ENCODE results near the gene SYNPO2.

SYNPO2 gene

GRCh38 chr4:119024102-119024501 lies 135.4 kb downstream of the SYNPO2 start:
- TF ChIP-seq CTCF (IDR thresholded peaks at IDR 0.05), result no peak
- Histone ChIP-seq H3K27me3 (no peaks in the 10 kb centered on the region), H3K27ac (peak overlapping the region; percentile 86 to 91), H3K4me3 (no peak overlapping the region), H3K36me3 (no peaks in the 10 kb centered on the region), H3K4me1 (peaks cover 0 to 73% (median 9%) of the 10 kb centered on the region in 4 donors), H3K9me3 (no peaks in the 10 kb centered on the region)
- intact Hi-C loops (cut with DNase I; ENCODE audit: low total_unique reads), result no loop called here
- no peak for DNase-seq

GRCh38 chr4:119025420-119025819 lies 136.8 kb downstream of the SYNPO2 start:
- H3K9me3 ChIP-seq, result no peaks in the 10 kb centered on the region
- peaks cover 2 to 10% (median 7%) of the 10 kb centered on the region in 3 donors for H3K36me3 ChIP-seq
- DNase-seq, result peak in 1 of 2 donors; percentile 58
- peak overlapping the region; percentile 86 to 91 for H3K27ac ChIP-seq
- peak overlapping the region; percentile 29 to 55 for H3K4me3 ChIP-seq
- intact Hi-C loops (cut with DNase I; ENCODE audit: low total_unique reads), result no loop called here
- no peak for TF ChIP-seq CTCF (IDR thresholded peaks at IDR 0.05)
- H3K27me3 ChIP-seq, result no peaks in the 10 kb centered on the region
- H3K4me1 ChIP-seq, result peaks cover 0 to 72% (median 11%) of the 10 kb centered on the region in 4 donors

- no peaks in the 10 kb centered on the region for H3K9me3 ChIP-seq
- H3K4me3 ChIP-seq, result peak overlapping the region; percentile 55
- H3K27ac ChIP-seq, result peak overlapping the region; percentile 86 to 91
- peaks cover 0 to 75% (median 13%) of the 10 kb centered on the region in 4 donors for H3K4me1 ChIP-seq
- peak; percentile 64 to 78 for DNase-seq
- no peak for TF ChIP-seq CTCF (IDR thresholded peaks at IDR 0.05)
- intact Hi-C loops (cut with DNase I; ENCODE audit: low total_unique reads), result no loop called here
- H3K36me3 ChIP-seq, result peaks cover 9 to 16% (median 14%) of the 10 kb centered on the region in 3 donors
- H3K27me3 ChIP-seq, result no peaks in the 10 kb centered on the region
Measured at GRCh38 chr4:119025916-119026661, 137.4 kb downstream of the SYNPO2 start.

GRCh38 chr4:119026662-119027444 lies 138.2 kb downstream of the SYNPO2 start:
- intact Hi-C loops (cut with DNase I; ENCODE audit: low total_unique reads), result no loop called here
- Histone ChIP-seq H3K4me3 (peak overlapping the region; percentile 55), H3K4me1 (peaks cover 0 to 75% (median 20%) of the 10 kb centered on the region in 4 donors), H3K27me3 (no peaks in the 10 kb centered on the region), H3K36me3 (peaks cover 17 to 24% (median 22%) of the 10 kb centered on the region in 3 donors), H3K27ac (peak overlapping the region; percentile 86 to 91), H3K9me3 (no peaks in the 10 kb centered on the region)
- TF ChIP-seq CTCF (IDR thresholded peaks at IDR 0.05), result no peak
- DNase-seq, result peak; percentile 39 to 75

GRCh38 chr4:119027811-119028210 lies 139.2 kb downstream of the SYNPO2 start:
- Histone ChIP-seq H3K36me3 (peaks cover 17 to 30% (median 26%) of the 10 kb centered on the region in 3 donors), H3K4me3 (peak overlapping the region; percentile 55), H3K27me3 (no peaks in the 10 kb centered on the region), H3K9me3 (no peaks in the 10 kb centered on the region), H3K27ac (peak overlapping the region; percentile 86 to 91), H3K4me1 (peaks cover 0 to 79% (median 25%) of the 10 kb centered on the region in 4 donors)
- intact Hi-C loops (cut with DNase I; ENCODE audit: low total_unique reads), result no loop called here
- TF ChIP-seq CTCF (IDR thresholded peaks at IDR 0.05), result no peak
- DNase-seq, result no peak

Data from tibial artery (tissue), 4 donors.